Measurements from ENCODE around the gene NBPF1.
"Not testable (repeated sequence)": the region's sequence is repeated elsewhere in the genome, so short reads cannot be mapped to it uniquely, and the experiment has no call there.

GRCh38 chr1:16649390-16649789 is 36.0 kb upstream of the NBPF1 start:
- TF ChIP-seq CTCF (IDR thresholded peaks at IDR 0.05); ZFX (IDR thresholded peaks at IDR 0.05; ENCODE audit: borderline replicate concordance): not testable (repeated sequence)

Data from 22Rv1 (cell line).